ENCODE data around the gene GPR143. TPM values are rescaled to one million over a fixed set of nuclear protein-coding genes. Genes with fewer than 3 reads are reported as not detected.

GPR143 gene
- polyA plus RNA-seq, 10 donors: 0.46 to 2.3 (median 0.84) TPM

GRCh38 chrX:9708923-9709553, 56.6 kb downstream of the GPR143 start:
- DNase-seq: peak; percentile 54 to 86 (median 85)

- DNase-seq: no peak
These were observed 57.6 kb downstream of the GPR143 start for GRCh38 chrX:9708086-9708485.

- peak in 1 of 3 donors; percentile 22 for DNase-seq
These were observed 58.2 kb downstream of the GPR143 start for GRCh38 chrX:9707306-9708033.

GRCh38 chrX:9706421-9706820, 59.2 kb downstream of the GPR143 start:
- no peak for DNase-seq

- DNase-seq: no peak
These were observed 60.7 kb downstream of the GPR143 start for GRCh38 chrX:9704876-9705465.

GRCh38 chrX:9703406-9703805, 62.2 kb downstream of the GPR143 start:
- DNase-seq: no peak

GRCh38 chrX:9701790-9702189, 63.9 kb downstream of the GPR143 start:
- DNase-seq: no peak

- no peak for DNase-seq
These were observed 65.1 kb downstream of the GPR143 start for GRCh38 chrX:9700555-9700954.

GRCh38 chrX:9698576-9698975, 67.1 kb downstream of the GPR143 start:
- DNase-seq: peak in 2 of 3 donors; percentile 16 to 64

GRCh38 chrX:9693307-9694001, 72.2 kb downstream of the GPR143 start:
- no peak for DNase-seq

- DNase-seq: no peak
These were observed 75.6 kb downstream of the GPR143 start for GRCh38 chrX:9690046-9690445.

- DNase-seq: no peak
These were observed 76.8 kb downstream of the GPR143 start for GRCh38 chrX:9688833-9689232.

- DNase-seq: no peak
These were observed 77.7 kb downstream of the GPR143 start for GRCh38 chrX:9687899-9688298.

- DNase-seq: no peak
These were observed 82.3 kb downstream of the GPR143 start for GRCh38 chrX:9683350-9683749.

GRCh38 chrX:9682861-9683260, 82.8 kb downstream of the GPR143 start:
- no peak for DNase-seq

GRCh38 chrX:9682456-9682855, 83.2 kb downstream of the GPR143 start:
- peak in 2 of 3 donors; percentile 22 to 49 for DNase-seq

GRCh38 chrX:9681422-9681821, 84.2 kb downstream of the GPR143 start:
- DNase-seq: no peak

- DNase-seq: no peak
These were observed 84.6 kb downstream of the GPR143 start for GRCh38 chrX:9681011-9681410.

GRCh38 chrX:9678215-9678965, 87.3 kb downstream of the GPR143 start:
- peak in 1 of 3 donors; percentile 46 for DNase-seq

- DNase-seq: peak; percentile 71 to 90 (median 84)
These were observed 88.4 kb downstream of the GPR143 start for GRCh38 chrX:9677098-9677739.

GRCh38 chrX:9676738-9677097, 88.9 kb downstream of the GPR143 start:
- DNase-seq: no peak
